K562 (cell line): Measurements from ENCODE around the gene PPFIA1. TPM values are rescaled to one million over a fixed set of nuclear protein-coding genes. Genes with fewer than 3 reads are reported as not detected.

Experiments
- ATAC-seq: fragments of 200-7000 bp; cut with Tn5 transposase; 3 replicates; pipeline ENCODE4 v1.9.1; 2020; ENCODE audit warnings: moderate library complexity
- BruUV-seq: library from RNA; stranded (reverse); fragments of 400-500 nt; replicated peaks from 2 replicates; lab custom pipeline; 2021; lab: Mats Ljungman, UMichigan
- CTCF ChIA-PET: fragments of 300-600 bp; formaldehyde crosslinking; extraction: SDS; loops from one replicate; lab custom pipeline; 2021; ENCODE audit warnings: low intra/inter-chr PET ratio; lab: Yijun Ruan, JAX
- POLR2A ChIA-PET: fragments of 300-600, 350-650 bp; sonication (Branson Sonifier 250); formaldehyde crosslinking; extraction: SDS; loops from one replicate; lab custom pipeline; 2021; ENCODE audit warnings: antibody characterized with exemption, inconsistent platforms; lab: Yijun Ruan, JAX
- DNase-seq, 4 experiments: peaks; one replicate each; pipeline versions ENCODE4 v3.0.0 to v3.0.0-alpha.2; 2011 to 2018; ENCODE audit warnings: low spot score in 3 of 4, mixed read lengths in 3 of 4; ENCODE audit errors: extremely low read depth in 1 of 4
- FAIRE-seq: peaks from 2 replicates; lab custom pipeline; 2011; peaks lifted over from hg19 to GRCh38; lab: Jason Lieb, UNC
- H2AFZ ChIP-seq: 2 replicates; pipeline ENCODE4 v1.6.0; 2011; ENCODE audit warnings: low read depth, low read length, control low read depth, inconsistent platforms
- H3K27ac ChIP-seq: fragments of 200-600 bp; 3 replicates; pipeline ENCODE4 v1.8.0; 2011; ENCODE audit warnings: low read depth, mild to moderate bottlenecking, control low read depth, inconsistent platforms, low read length, moderate library complexity, mixed read lengths; ENCODE audit errors: extremely low read depth
- H3K27me3 ChIP-seq, 2 experiments: fragments of 300-600 bp in 1 of 2; 2 replicates in 1 of 2; 3 replicates in 1 of 2; pipeline versions ENCODE4 v1.6.0 to v1.8.0; 2011; ENCODE audit warnings: inconsistent platforms in 2 of 2, low read length in 2 of 2, mild to moderate bottlenecking in 1 of 2, mixed read lengths in 1 of 2, moderate library complexity in 1 of 2; ENCODE audit not compliant: control insufficient read depth in 2 of 2, insufficient read depth in 2 of 2
- H3K36me3 ChIP-seq: fragments of 300-600 bp; 3 replicates; pipeline ENCODE4 v1.8.0; 2011; ENCODE audit warnings: mild to moderate bottlenecking, low read length, inconsistent platforms; ENCODE audit not compliant: control insufficient read depth, insufficient read depth
- H3K4me1 ChIP-seq, 2 experiments: fragments of 200-600 bp in 1 of 2; replicated peaks in 1 of 2; 2 replicates in 1 of 2; 3 replicates in 1 of 2; pipeline versions ENCODE4 v1.5.1 to v1.8.0; 2011; ENCODE audit warnings: inconsistent platforms in 2 of 2, low read length in 2 of 2, mild to moderate bottlenecking in 1 of 2, mixed read lengths in 1 of 2, moderate library complexity in 1 of 2; ENCODE audit not compliant: control insufficient read depth in 2 of 2, insufficient read depth in 2 of 2
- H3K4me2 ChIP-seq: 2 replicates; pipeline ENCODE4 v1.6.1; 2011; ENCODE audit warnings: low read length, control low read depth, inconsistent platforms, mixed read lengths; ENCODE audit not compliant: insufficient read depth
- H3K4me3 ChIP-seq: fragments of 200-600 bp; sonication (generic), shearing (Covaris generic); 2 replicates; pipeline ENCODE4 v1.5.1; 2016; ENCODE audit warnings: control low read depth, inconsistent platforms
- H3K79me2 ChIP-seq: fragments of 200-600 bp; 3 replicates; pipeline ENCODE4 v1.8.0; 2011; ENCODE audit warnings: low read length, inconsistent platforms; ENCODE audit not compliant: control insufficient read depth, insufficient read depth
- H3K9ac ChIP-seq, 2 experiments: 2 replicates each; pipeline versions ENCODE4 v1.6.0 to v1.6.1; 2011; ENCODE audit warnings: low read depth in 2 of 2, low read length in 2 of 2, control low read depth in 1 of 2, inconsistent platforms in 1 of 2, mild to moderate bottlenecking in 1 of 2, mixed read lengths in 1 of 2; ENCODE audit not compliant: insufficient read depth in 1 of 2
- H3K9me1 ChIP-seq: one replicate; pipeline ENCODE4 v1.6.0; 2011; ENCODE audit warnings: inconsistent platforms, mild to moderate bottlenecking, low read length, moderate library complexity; ENCODE audit not compliant: control insufficient read depth, insufficient read depth
- H3K9me3 ChIP-seq: replicated peaks from 2 replicates; pipeline ENCODE4 v1.5.1; 2011; ENCODE audit warnings: low read depth, low read length, inconsistent platforms; ENCODE audit not compliant: control insufficient read depth, insufficient read depth
- H4K20me1 ChIP-seq: replicated peaks from 2 replicates; pipeline ENCODE4 v1.6.1; 2011; ENCODE audit warnings: low read length, inconsistent platforms, mixed read lengths; ENCODE audit not compliant: control insufficient read depth, insufficient read depth
- CCNT2 ChIP-seq: IDR thresholded peaks from 2 replicates; pipeline ENCODE4 v1.6.1; 2011; ENCODE audit warnings: borderline replicate concordance, low read depth, mild to moderate bottlenecking, moderate library complexity, mixed read lengths, low read length; ENCODE audit not compliant: insufficient read length; ENCODE audit errors: extremely low read depth
- DNMT1 ChIP-seq: fragments of 450-650 bp; IDR thresholded peaks from 2 replicates; pipeline ENCODE4 v1.6.1; 2016; ENCODE audit warnings: antibody characterized with exemption, mild to moderate bottlenecking
- HNRNPLL ChIP-seq: fragments of 200-400 bp; formaldehyde crosslinking; IDR thresholded peaks from 2 replicates; pipeline ENCODE4 v1.6.1; 2017; ENCODE audit warnings: low read length, low read depth, mild to moderate bottlenecking; ENCODE audit not compliant: poor library complexity, severe bottlenecking
- ILF3 ChIP-seq: fragments of 450-650 bp; IDR thresholded peaks from 2 replicates; pipeline ENCODE4 v1.6.1; 2018; ENCODE audit warnings: antibody characterized with exemption, mild to moderate bottlenecking, moderate library complexity, borderline replicate concordance
- MNT ChIP-seq, 2 experiments: fragments of 450-650 bp; conservative IDR thresholded peaks; 2 replicates each; pipeline ENCODE4 v1.6.1; 2017; ENCODE audit warnings: mild to moderate bottlenecking in 2 of 2, moderate library complexity in 2 of 2
- NFIX ChIP-seq: fragments of 250-450 bp; sonication (Bioruptor Pico); IDR thresholded peaks from 2 replicates; pipeline ENCODE4 v1.4.0; 2020; ENCODE audit warnings: low read depth, mild to moderate bottlenecking, moderate library complexity
- RBM34 ChIP-seq: fragments of 200-400 bp; formaldehyde crosslinking; IDR thresholded peaks from 2 replicates; pipeline ENCODE4 v1.6.1; 2018; ENCODE audit warnings: low read length, borderline replicate concordance; ENCODE audit not compliant: insufficient read depth
- RNF2 ChIP-seq: sonication (generic); IDR thresholded peaks from 2 replicates; pipeline ENCODE4 v1.6.1; 2016
- SREBF1 ChIP-seq: fragments of 150-350 bp; IDR thresholded peaks from 2 replicates; pipeline ENCODE4 v1.6.1; 2014; ENCODE audit warnings: antibody characterized with exemption, low read depth, low read length, borderline replicate concordance
- TBL1XR1 ChIP-seq, 2 experiments: IDR thresholded peaks; 2 replicates each; pipeline ENCODE4 v1.6.1; 2012; ENCODE audit warnings: improper control_type of control experiment in 2 of 2, low read length in 2 of 2, mild to moderate bottlenecking in 1 of 2
- ZNF121 ChIP-seq: sonication (generic); formaldehyde crosslinking; conservative IDR thresholded peaks from 2 replicates; pipeline ENCODE4 v1.8.0; 2022; ENCODE audit warnings: missing genetic modification reagents
- ZNF197 ChIP-seq: fragments of 200-800 bp; sonication (Bioruptor generic); IDR thresholded peaks from 2 replicates; pipeline ENCODE4 v1.6.1; 2016; ENCODE audit warnings: low read depth, missing genetic modification characterization, missing compliant biosample characterization
- WGBS: fragments of 100-300 bp; shearing (Covaris generic); methylation state at CpG from one replicate; pipeline ENCODE4 v1.1.6; 2016; ENCODE audit warnings: low coverage, mixed read lengths; ENCODE audit not compliant: insufficient coverage; ENCODE audit errors: missing lambda C conversion rate; 5-methylcytosine and 5-hydroxymethylcytosine counted together
- in situ Hi-C: fragments of 300-500 bp; cut with MboI; formaldehyde crosslinking; loops from 4 replicates; pipeline ENCODE4 v1.15.0; 2018; ENCODE audit warnings: inconsistent platforms, mixed read lengths
- intact Hi-C: fragments of 100-400 bp; cut with micrococcal nuclease; formaldehyde crosslinking; loops from 2 replicates; pipeline ENCODE4 v1.14.2; 2022
- polyA plus RNA-seq, 8 experiments: library from polyadenylated mRNA; depleted of rRNA in 4 of 8; stranded (reverse) in 5 of 8; unstranded in 3 of 8; fragments of >200 nt; fragmentation: Nextera tagmentation in 2 of 8; fragmentation: Illumina TruSeq in 1 of 8; extraction: Ambion mirVana in 2 of 8; extraction: Trizol in 1 of 8; gene quantifications; 2 replicates each; pipeline versions ENCODE4 v1.2.1 to v1.2.3, GENCODE V29; 2011 to 2014; ENCODE audit warnings: inconsistent platforms in 1 of 8, missing spikeins in 1 of 8
- total RNA-seq, 7 experiments: library from RNA; depleted of rRNA in 6 of 7; stranded (reverse); fragments of >200 nt in 6 of 7; fragmentation: Illumina TruSeq in 2 of 7; extraction: Trizol in 2 of 7; gene quantifications; 2 replicates each; pipeline versions ENCODE4 v1.2.1 to v1.2.3, GENCODE V29; 2011 to 2021; ENCODE audit warnings: low replicate concordance in 1 of 7
- TF ChIP-seq, protein P1 (sequence below): fragments of 250-450 bp; sonication (Bioruptor Pico); IDR thresholded peaks from 2 replicates; pipeline ENCODE4 v1.9.0; 2021; ENCODE audit warnings: mild to moderate bottlenecking, inconsistent platforms
- TF ChIP-seq, protein P2 (sequence below): fragments of 250-450 bp; sonication (Bioruptor Pico); IDR thresholded peaks from 2 replicates; pipeline ENCODE4 v1.4.0; 2020; ENCODE audit warnings: mild to moderate bottlenecking, moderate library complexity

The PPFIA1 gene
- total and polyA plus RNA-seq, 9 of the 15 experiments (the other 6 are each of a cell fraction or from before 2014, with no cell fraction given) = 9.9 to 41.5 (median 28.5) TPM

- TF ChIP-seq RBM34 (no peak), ILF3 (no peak), CCNT2 (no peak), DNMT1 (no peak), SREBF1 (no peak)
These were observed 32.6 kb downstream of the PPFIA1 start (continued) for GRCh38 chr11:70303070-70303469.

DNA sequence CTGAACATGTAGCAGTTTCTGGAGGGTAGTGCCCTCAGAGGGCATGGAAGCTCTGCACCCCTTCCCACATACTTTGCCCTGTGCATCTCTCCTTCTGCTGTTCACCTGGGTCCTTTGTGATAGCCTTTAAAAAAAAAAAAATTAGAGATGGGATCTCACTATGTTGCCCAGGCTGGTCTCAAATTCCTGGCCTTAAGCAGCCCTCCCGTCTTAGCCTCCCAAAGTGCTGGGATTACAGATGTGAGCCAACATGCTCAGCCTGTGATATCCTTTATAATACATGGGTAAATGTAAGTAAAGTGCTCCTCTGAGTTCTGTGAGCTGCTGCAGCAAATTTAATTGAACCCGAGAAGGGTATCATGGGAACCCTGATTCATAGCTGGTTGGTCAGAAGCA is 33.7 kb downstream of the PPFIA1 start:
- no TSS peak for BruUV-seq
- Histone ChIP-seq H3K36me3 (peaks cover 46% of the 10 kb centered on the region; the same call in 2 of the 3 replicates), H3K4me1 (peaks cover 0 to 2% of the 10 kb centered on the region in 2 experiments; a peak in 3 of 5 replicates), H3K27me3 (no peaks in the 10 kb centered on the region), H3K27ac (no peak overlapping the region), H3K9me3 (no peaks in the 10 kb centered on the region), H3K9me1 (no peaks in the 10 kb centered on the region), H2AFZ (no peak overlapping the region), H4K20me1 (no peaks in the 10 kb centered on the region), H3K9ac (no peak overlapping the region)
- in situ Hi-C loops = no loop called here
- ATAC-seq (no peak), DNase-seq (no peak)
- CTCF ChIA-PET = no interaction called here
- TF ChIP-seq MNT (conservative IDR thresholded peaks at IDR 0.05) (no peak), ZNF197 (CRISPR knock-in tag) (no peak), NFIX (no peak), HNRNPLL (no peak), RNF2 (no peak), TBL1XR1 (IDR thresholded peaks at IDR 0.05; ENCODE audit: low read length in 2 of 2) (no peak), ZNF121 (CRISPR knock-in tag) (peak; percentile 75)
- TF ChIP-seq, protein P1, sequence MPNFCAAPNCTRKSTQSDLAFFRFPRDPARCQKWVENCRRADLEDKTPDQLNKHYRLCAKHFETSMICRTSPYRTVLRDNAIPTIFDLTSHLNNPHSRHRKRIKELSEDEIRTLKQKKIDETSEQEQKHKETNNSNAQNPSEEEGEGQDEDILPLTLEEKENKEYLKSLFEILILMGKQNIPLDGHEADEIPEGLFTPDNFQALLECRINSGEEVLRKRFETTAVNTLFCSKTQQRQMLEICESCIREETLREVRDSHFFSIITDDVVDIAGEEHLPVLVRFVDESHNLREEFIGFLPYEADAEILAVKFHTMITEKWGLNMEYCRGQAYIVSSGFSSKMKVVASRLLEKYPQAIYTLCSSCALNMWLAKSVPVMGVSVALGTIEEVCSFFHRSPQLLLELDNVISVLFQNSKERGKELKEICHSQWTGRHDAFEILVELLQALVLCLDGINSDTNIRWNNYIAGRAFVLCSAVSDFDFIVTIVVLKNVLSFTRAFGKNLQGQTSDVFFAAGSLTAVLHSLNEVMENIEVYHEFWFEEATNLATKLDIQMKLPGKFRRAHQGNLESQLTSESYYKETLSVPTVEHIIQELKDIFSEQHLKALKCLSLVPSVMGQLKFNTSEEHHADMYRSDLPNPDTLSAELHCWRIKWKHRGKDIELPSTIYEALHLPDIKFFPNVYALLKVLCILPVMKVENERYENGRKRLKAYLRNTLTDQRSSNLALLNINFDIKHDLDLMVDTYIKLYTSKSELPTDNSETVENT (CRISPR knock-in tag) = no peak
- TF ChIP-seq, protein P2, sequence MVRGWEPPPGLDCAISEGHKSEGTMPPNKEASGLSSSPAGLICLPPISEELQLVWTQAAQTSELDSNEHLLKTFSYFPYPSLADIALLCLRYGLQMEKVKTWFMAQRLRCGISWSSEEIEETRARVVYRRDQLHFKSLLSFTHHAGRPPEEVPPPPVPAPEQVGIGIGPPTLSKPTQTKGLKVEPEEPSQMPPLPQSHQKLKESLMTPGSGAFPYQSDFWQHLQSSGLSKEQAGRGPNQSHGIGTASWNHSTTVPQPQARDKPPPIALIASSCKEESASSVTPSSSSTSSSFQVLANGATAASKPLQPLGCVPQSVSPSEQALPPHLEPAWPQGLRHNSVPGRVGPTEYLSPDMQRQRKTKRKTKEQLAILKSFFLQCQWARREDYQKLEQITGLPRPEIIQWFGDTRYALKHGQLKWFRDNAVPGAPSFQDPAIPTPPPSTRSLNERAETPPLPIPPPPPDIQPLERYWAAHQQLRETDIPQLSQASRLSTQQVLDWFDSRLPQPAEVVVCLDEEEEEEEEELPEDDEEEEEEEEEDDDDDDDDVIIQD (CRISPR knock-in tag) = no peak
- TF ChIP-seq, all 486 proteins: peak for 1
- Histone ChIP-seq H3K4me3 (no peak overlapping the region), H3K79me2 (peaks cover 23% of the 10 kb centered on the region; the same call in 2 of the 3 replicates), H3K4me2 (no peak overlapping the region)
- intact Hi-C loops = no loop called here
- 95% methylated on average over 2 of the region's 2 CpGs for whole genome bisulfite sequencing
- POLR2A ChIA-PET = interaction anchor here (1.0 kb wide), 1 partner anchor 9 kb away, joined by 4 read pairs; no protein-coding TSS in a partner anchor
- FAIRE-seq = no peak
